IMR-90 (cell line): ENCODE results near the gene TENT5C. TPM values are rescaled to one million over a fixed set of nuclear protein-coding genes. Genes with fewer than 3 reads are reported as not detected.

Experiments used
- ATAC-seq: fragments of 200-7000 bp; cut with Tn5 transposase; 2 replicates; pipeline ENCODE4 v1.9.1; 2020; ENCODE audit warnings: low read depth, mild to moderate bottlenecking, moderate library complexity
- BruUV-seq: library from RNA; stranded (reverse); fragments of 400-500 nt; replicated peaks from 2 replicates; lab custom pipeline; 2021; lab: Mats Ljungman, UMichigan
- CTCF ChIA-PET: fragments of 300-600 bp; formaldehyde crosslinking; extraction: SDS; loops from one replicate; lab custom pipeline; 2021; ENCODE audit warnings: antibody characterized with exemption; lab: Yijun Ruan, JAX
- POLR2A ChIA-PET: fragments of 300-600 bp; sonication (Branson Sonifier 250); formaldehyde crosslinking; loops from one replicate; lab custom pipeline; 2022; ENCODE audit warnings: antibody characterized with exemption; ENCODE audit not compliant: unreplicated experiment; lab: Charles Lee
- DNase-seq: peaks from one replicate; pipeline ENCODE4 v3.0.0; 2013
- H2AFZ ChIP-seq: replicated peaks from 2 replicates; pipeline ENCODE3; 2013; ENCODE audit warnings: low read length, mild to moderate bottlenecking; ENCODE audit not compliant: poor library complexity
- H2AK5ac ChIP-seq: 2 replicates; pipeline ENCODE4 v1.6.1; 2013; ENCODE audit warnings: low read depth, low read length, inconsistent platforms
- H2AK9ac ChIP-seq: replicated peaks from 2 replicates; pipeline ENCODE3; 2013; ENCODE audit warnings: mild to moderate bottlenecking, low read depth, low read length, moderate library complexity; ENCODE audit not compliant: poor library complexity
- H2BK120ac ChIP-seq: 2 replicates; pipeline ENCODE4 v1.6.1; 2013; ENCODE audit warnings: low read depth, low read length, inconsistent platforms
- H2BK15ac ChIP-seq: 3 replicates; pipeline ENCODE4 v1.6.1; 2013; ENCODE audit warnings: low read depth, low read length, inconsistent platforms
- H2BK20ac ChIP-seq: 2 replicates; pipeline ENCODE4 v1.6.1; 2013; ENCODE audit warnings: low read depth, mild to moderate bottlenecking, inconsistent platforms, low read length, moderate library complexity
- H2BK5ac ChIP-seq: 2 replicates; pipeline ENCODE4 v1.6.1; 2013; ENCODE audit warnings: mild to moderate bottlenecking, low read depth, low read length, inconsistent platforms; ENCODE audit not compliant: poor library complexity, severe bottlenecking
- H3K14ac ChIP-seq: replicated peaks from 2 replicates; pipeline ENCODE4 v1.6.1; 2013; ENCODE audit warnings: low read depth, low read length, inconsistent platforms
- H3K18ac ChIP-seq: 2 replicates; pipeline ENCODE4 v1.6.1; 2013; ENCODE audit warnings: low read depth, low read length, control low read depth
- H3K23ac ChIP-seq: 2 replicates; pipeline ENCODE4 v1.6.1; 2013; ENCODE audit warnings: low read depth, low read length, inconsistent platforms
- H3K27ac ChIP-seq: 2 replicates; pipeline ENCODE4 v1.5.1; 2013; ENCODE audit warnings: mild to moderate bottlenecking, control low read depth, low read length; ENCODE audit not compliant: insufficient read depth
- H3K27me3 ChIP-seq: 2 replicates; pipeline ENCODE4 v1.6.1; 2013; ENCODE audit warnings: low read length; ENCODE audit not compliant: control insufficient read depth, insufficient read depth
- H3K36me3 ChIP-seq: 2 replicates; pipeline ENCODE4 v1.6.1; 2013; ENCODE audit warnings: low read length, mixed read lengths; ENCODE audit not compliant: control insufficient read depth, insufficient read depth
- H3K4ac ChIP-seq: 2 replicates; pipeline ENCODE4 v1.6.1; 2013; ENCODE audit warnings: low read depth, low read length, inconsistent platforms
- H3K4me1 ChIP-seq: 2 replicates; pipeline ENCODE4 v1.6.1; 2013; ENCODE audit warnings: low read length, mixed read lengths; ENCODE audit not compliant: control insufficient read depth, insufficient read depth
- H3K4me2 ChIP-seq: 2 replicates; pipeline ENCODE4 v1.6.1; 2013; ENCODE audit warnings: low read depth, mild to moderate bottlenecking, control low read depth, low read length, moderate library complexity
- H3K4me3 ChIP-seq: 2 replicates; pipeline ENCODE4 v1.5.1; 2013; ENCODE audit warnings: low read depth, mild to moderate bottlenecking, control low read depth, low read length, moderate library complexity; ENCODE audit not compliant: insufficient read depth
- H3K56ac ChIP-seq: 2 replicates; pipeline ENCODE4 v1.6.1; 2013; ENCODE audit warnings: low read length, inconsistent platforms; ENCODE audit not compliant: insufficient read depth; ENCODE audit errors: extremely low read depth
- H3K79me1 ChIP-seq, 2 experiments: 2 replicates each; pipeline ENCODE4 v1.6.1; 2013; ENCODE audit warnings: low read length in 2 of 2, inconsistent platforms in 1 of 2, low read depth in 1 of 2
- H3K9ac ChIP-seq: 2 replicates; pipeline ENCODE4 v1.6.1; 2013; ENCODE audit warnings: low read depth, low read length, control low read depth
- H3K9me1 ChIP-seq: 2 replicates; pipeline ENCODE4 v1.6.1; 2013; ENCODE audit warnings: low read length, inconsistent platforms; ENCODE audit not compliant: insufficient read depth
- H3K9me3 ChIP-seq: 2 replicates; pipeline ENCODE4 v1.6.1; 2013; ENCODE audit warnings: low read length; ENCODE audit not compliant: control insufficient read depth, insufficient read depth
- H4K20me1 ChIP-seq: 2 replicates; pipeline ENCODE4 v1.6.1; 2013; ENCODE audit warnings: low read length, inconsistent platforms; ENCODE audit not compliant: insufficient read depth
- H4K5ac ChIP-seq: 2 replicates; pipeline ENCODE4 v1.6.1; 2013; ENCODE audit warnings: mild to moderate bottlenecking, low read depth, low read length, control low read depth
- H4K8ac ChIP-seq, 2 experiments: 2 replicates each; pipeline ENCODE4 v1.6.1; 2013; ENCODE audit warnings: low read depth in 2 of 2, low read length in 2 of 2, control low read depth in 1 of 2, inconsistent platforms in 1 of 2
- H4K91ac ChIP-seq: 2 replicates; pipeline ENCODE4 v1.6.1; 2013; ENCODE audit warnings: low read depth, low read length, inconsistent platforms; ENCODE audit not compliant: insufficient read depth
- CEBPB ChIP-seq: IDR thresholded peaks from 2 replicates; pipeline ENCODE4 v1.6.1; 2012; ENCODE audit warnings: low read depth, low read length, improper control_type of control experiment
- CHD1 ChIP-seq: IDR thresholded peaks from 2 replicates; pipeline ENCODE4 v1.6.1; 2012; ENCODE audit warnings: low read depth, low read length, improper control_type of control experiment
- ELK1 ChIP-seq: fragments of 150-350 bp; IDR thresholded peaks from 2 replicates; pipeline ENCODE4 v1.6.1; 2016; ENCODE audit warnings: low read depth, mild to moderate bottlenecking, low read length, moderate library complexity, borderline replicate concordance
- FOS ChIP-seq: fragments of 150-350 bp; IDR thresholded peaks from 2 replicates; pipeline ENCODE4 v1.6.1; 2016; ENCODE audit warnings: low read depth, low read length
- MAFK ChIP-seq: IDR thresholded peaks from 2 replicates; pipeline ENCODE4 v1.6.1; 2012; ENCODE audit warnings: low read depth, low read length, improper control_type of control experiment
- MAZ ChIP-seq: IDR thresholded peaks from 2 replicates; pipeline ENCODE4 v1.6.1; 2012; ENCODE audit warnings: low read depth, mild to moderate bottlenecking, low read length, improper control_type of control experiment, moderate library complexity, borderline replicate concordance
- MXI1 ChIP-seq: IDR thresholded peaks from 2 replicates; pipeline ENCODE4 v1.6.1; 2012; ENCODE audit warnings: low read depth, mild to moderate bottlenecking, low read length, moderate library complexity, borderline replicate concordance
- NFE2L2 ChIP-seq: fragments of 150-350 bp; IDR thresholded peaks from 2 replicates; pipeline ENCODE4 v1.6.1; 2016; ENCODE audit warnings: low read depth, mild to moderate bottlenecking, low read length
- POLR2A ChIP-seq: IDR thresholded peaks from 2 replicates; pipeline ENCODE4 v1.6.1; 2012; ENCODE audit warnings: mild to moderate bottlenecking, low read depth, low read length
- RAD21 ChIP-seq: IDR thresholded peaks from 2 replicates; pipeline ENCODE4 v1.6.1; 2012; ENCODE audit warnings: low read length, improper control_type of control experiment
- RFX5 ChIP-seq: IDR thresholded peaks from 2 replicates; pipeline ENCODE4 v1.8.0; 2012; ENCODE audit warnings: low read depth, mild to moderate bottlenecking, low read length, moderate library complexity
- SMC3 ChIP-seq: fragments of 150-350 bp; IDR thresholded peaks from 2 replicates; pipeline ENCODE4 v1.6.1; 2016; ENCODE audit warnings: low read depth, mild to moderate bottlenecking, antibody characterized with exemption, low read length, moderate library complexity
- WGBS, 2 experiments: methylation state at CpG; one replicate each; pipeline versions ENCODE4 v1.1.5 to v1.1.7; 2013; ENCODE audit warnings: missing lambda C conversion rate in 2 of 2; ENCODE audit not compliant: insufficient read length in 1 of 2; ENCODE audit errors: extremely low coverage in 2 of 2; 5-methylcytosine and 5-hydroxymethylcytosine counted together
- dilution Hi-C: fragments of 300-500 bp; cut with HindIII; formaldehyde crosslinking; loops from one replicate; pipeline ENCODE4 v1.14.3; 2018; ENCODE audit warnings: low sequenced_read_pairs; ENCODE audit not compliant: unreplicated experiment
- in situ Hi-C: fragments of 300-500 bp; cut with MboI; formaldehyde crosslinking; loops from 3 replicates; pipeline ENCODE4 v1.14.3; 2019; ENCODE audit warnings: low sequenced_read_pairs, inconsistent platforms, mixed read lengths
- intact Hi-C: fragments of 100-400 bp; cut with micrococcal nuclease; formaldehyde crosslinking; loops from 2 replicates; pipeline ENCODE4 v1.10.0; 2022
- polyA plus RNA-seq, 3 experiments: library from polyadenylated mRNA; depleted of rRNA; stranded (reverse); fragments of >200 nt; gene quantifications; 2 replicates each; pipeline ENCODE4 v1.2.3, GENCODE V29; 2012; ENCODE audit warnings: low replicate concordance in 1 of 3
- total RNA-seq: library from RNA; depleted of rRNA; stranded (reverse); fragments of >200 nt; gene quantifications from 2 replicates; pipeline ENCODE4 v1.2.3, GENCODE V29; 2012
- TF ChIP-seq, protein P1 (sequence below): fragments of 150-350 bp; IDR thresholded peaks from 2 replicates; pipeline ENCODE4 v1.6.1; 2017; ENCODE audit warnings: mild to moderate bottlenecking, antibody characterized with exemption, low read length, low read depth
- TF ChIP-seq, protein P2 (sequence below): conservative IDR thresholded peaks from 2 replicates; pipeline ENCODE4 v1.5.1; 2012; ENCODE audit warnings: mild to moderate bottlenecking, low read depth, low read length, improper control_type of control experiment

TENT5C gene
- total and polyA plus RNA-seq, 2 of the 4 experiments (the other 2 are of a cell fraction) = 1.5 to 4.1 TPM

- no peak overlapping the region for H2AK9ac ChIP-seq
- no peak overlapping the region for H2BK5ac ChIP-seq
- peaks cover 13% of the 10 kb centered on the region for H3K4me1 ChIP-seq
- intact Hi-C loops = no loop called here
- no peak overlapping the region for H3K56ac ChIP-seq
- H2AK5ac ChIP-seq = no peak overlapping the region; the same call in 1 of the 2 replicates
- no peak overlapping the region for H4K91ac ChIP-seq
- peak overlapping the region; percentile 17; the same call in 1 of the 2 replicates for H2BK120ac ChIP-seq
- H2BK20ac ChIP-seq = no peak overlapping the region
- ATAC-seq = no peak
- H3K4ac ChIP-seq = peak overlapping the region; percentile 20; the same call in 1 of the 2 replicates
- H3K23ac ChIP-seq = no peak overlapping the region
- no peaks in the 10 kb centered on the region for H3K79me1 ChIP-seq
- in situ Hi-C loops = no loop called here
- H3K14ac ChIP-seq = no peak overlapping the region
- H3K9me3 ChIP-seq = no peaks in the 10 kb centered on the region; the same call in 1 of the 2 replicates
- no peak overlapping the region for H4K5ac ChIP-seq
- dilution Hi-C loops = no loop called here
- no peak for DNase-seq
- no peaks in the 10 kb centered on the region for H4K20me1 ChIP-seq
- no peak for TF ChIP-seq MAFK
- TF ChIP-seq RAD21 = no peak
- TF ChIP-seq FOS = no peak
- TF ChIP-seq, protein P1, sequence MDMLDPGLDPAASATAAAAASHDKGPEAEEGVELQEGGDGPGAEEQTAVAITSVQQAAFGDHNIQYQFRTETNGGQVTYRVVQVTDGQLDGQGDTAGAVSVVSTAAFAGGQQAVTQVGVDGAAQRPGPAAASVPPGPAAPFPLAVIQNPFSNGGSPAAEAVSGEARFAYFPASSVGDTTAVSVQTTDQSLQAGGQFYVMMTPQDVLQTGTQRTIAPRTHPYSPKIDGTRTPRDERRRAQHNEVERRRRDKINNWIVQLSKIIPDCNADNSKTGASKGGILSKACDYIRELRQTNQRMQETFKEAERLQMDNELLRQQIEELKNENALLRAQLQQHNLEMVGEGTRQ = no peak
- no peak for TF ChIP-seq SMC3
- no peak for TF ChIP-seq CEBPB
- TF ChIP-seq, protein P2, sequence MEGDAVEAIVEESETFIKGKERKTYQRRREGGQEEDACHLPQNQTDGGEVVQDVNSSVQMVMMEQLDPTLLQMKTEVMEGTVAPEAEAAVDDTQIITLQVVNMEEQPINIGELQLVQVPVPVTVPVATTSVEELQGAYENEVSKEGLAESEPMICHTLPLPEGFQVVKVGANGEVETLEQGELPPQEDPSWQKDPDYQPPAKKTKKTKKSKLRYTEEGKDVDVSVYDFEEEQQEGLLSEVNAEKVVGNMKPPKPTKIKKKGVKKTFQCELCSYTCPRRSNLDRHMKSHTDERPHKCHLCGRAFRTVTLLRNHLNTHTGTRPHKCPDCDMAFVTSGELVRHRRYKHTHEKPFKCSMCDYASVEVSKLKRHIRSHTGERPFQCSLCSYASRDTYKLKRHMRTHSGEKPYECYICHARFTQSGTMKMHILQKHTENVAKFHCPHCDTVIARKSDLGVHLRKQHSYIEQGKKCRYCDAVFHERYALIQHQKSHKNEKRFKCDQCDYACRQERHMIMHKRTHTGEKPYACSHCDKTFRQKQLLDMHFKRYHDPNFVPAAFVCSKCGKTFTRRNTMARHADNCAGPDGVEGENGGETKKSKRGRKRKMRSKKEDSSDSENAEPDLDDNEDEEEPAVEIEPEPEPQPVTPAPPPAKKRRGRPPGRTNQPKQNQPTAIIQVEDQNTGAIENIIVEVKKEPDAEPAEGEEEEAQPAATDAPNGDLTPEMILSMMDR = no peak
- no peak for TF ChIP-seq RFX5
- TF ChIP-seq MAZ = no peak
- no peak for TF ChIP-seq POLR2A
- no peak for TF ChIP-seq NFE2L2
- no peak for TF ChIP-seq CHD1
- TF ChIP-seq MXI1 = no peak
- no peak for TF ChIP-seq ELK1
- no TSS peak for BruUV-seq
- no peak overlapping the region for H3K18ac ChIP-seq
- peaks cover 9% of the 10 kb centered on the region; the same call in 1 of the 2 replicates for H3K9me1 ChIP-seq
- no peak overlapping the region for H4K8ac ChIP-seq
- H3K4me2 ChIP-seq = no peak overlapping the region
- WGBS, 2 experiments = 92% methylated on average over 9 of the region's 10 CpGs; no CpG with 5 or more reads in 1 of the 2 experiments
- H2BK15ac ChIP-seq = no peak overlapping the region
- H3K27ac ChIP-seq = no peak overlapping the region
- H3K9ac ChIP-seq = no peak overlapping the region
- ChIA-PET POLR2A (interaction anchor here (0.6 kb wide), 1 partner anchor 108 kb away, joined by 3 read pairs; no protein-coding TSS in a partner anchor), CTCF (interaction anchor here (1.3 kb wide), 1 partner anchor 102 kb away, joined by 3 read pairs; no protein-coding TSS in a partner anchor)
- no peaks in the 10 kb centered on the region for H3K36me3 ChIP-seq
- no peak overlapping the region for H2AFZ ChIP-seq
- no peak overlapping the region for H3K4me3 ChIP-seq
- no peaks in the 10 kb centered on the region for H3K27me3 ChIP-seq
Measured at GRCh38 chr1:117656202-117656641, 50.4 kb downstream of the TENT5C start.
